Dermis lymphatic vessel endothelial cell (primary cell): ENCODE measurements around the gene ASB6. TPM values are rescaled to one million over a fixed set of nuclear protein-coding genes. Genes with fewer than 3 reads are reported as not detected.

Experiments used
- total RNA-seq: library from RNA; depleted of rRNA; stranded (reverse); fragments of >200 nt; gene quantifications from 2 replicates; pipeline ENCODE4 v1.2.1, GENCODE V29; 2014

ASB6 gene, protein sequence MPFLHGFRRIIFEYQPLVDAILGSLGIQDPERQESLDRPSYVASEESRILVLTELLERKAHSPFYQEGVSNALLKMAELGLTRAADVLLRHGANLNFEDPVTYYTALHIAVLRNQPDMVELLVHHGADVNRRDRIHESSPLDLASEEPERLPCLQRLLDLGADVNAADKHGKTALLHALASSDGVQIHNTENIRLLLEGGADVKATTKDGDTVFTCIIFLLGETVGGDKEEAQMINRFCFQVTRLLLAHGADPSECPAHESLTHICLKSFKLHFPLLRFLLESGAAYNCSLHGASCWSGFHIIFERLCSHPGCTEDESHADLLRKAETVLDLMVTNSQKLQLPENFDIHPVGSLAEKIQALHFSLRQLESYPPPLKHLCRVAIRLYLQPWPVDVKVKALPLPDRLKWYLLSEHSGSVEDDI
- 9.5 and 10.2 TPM in 2 replicates for total RNA-seq

DNA sequence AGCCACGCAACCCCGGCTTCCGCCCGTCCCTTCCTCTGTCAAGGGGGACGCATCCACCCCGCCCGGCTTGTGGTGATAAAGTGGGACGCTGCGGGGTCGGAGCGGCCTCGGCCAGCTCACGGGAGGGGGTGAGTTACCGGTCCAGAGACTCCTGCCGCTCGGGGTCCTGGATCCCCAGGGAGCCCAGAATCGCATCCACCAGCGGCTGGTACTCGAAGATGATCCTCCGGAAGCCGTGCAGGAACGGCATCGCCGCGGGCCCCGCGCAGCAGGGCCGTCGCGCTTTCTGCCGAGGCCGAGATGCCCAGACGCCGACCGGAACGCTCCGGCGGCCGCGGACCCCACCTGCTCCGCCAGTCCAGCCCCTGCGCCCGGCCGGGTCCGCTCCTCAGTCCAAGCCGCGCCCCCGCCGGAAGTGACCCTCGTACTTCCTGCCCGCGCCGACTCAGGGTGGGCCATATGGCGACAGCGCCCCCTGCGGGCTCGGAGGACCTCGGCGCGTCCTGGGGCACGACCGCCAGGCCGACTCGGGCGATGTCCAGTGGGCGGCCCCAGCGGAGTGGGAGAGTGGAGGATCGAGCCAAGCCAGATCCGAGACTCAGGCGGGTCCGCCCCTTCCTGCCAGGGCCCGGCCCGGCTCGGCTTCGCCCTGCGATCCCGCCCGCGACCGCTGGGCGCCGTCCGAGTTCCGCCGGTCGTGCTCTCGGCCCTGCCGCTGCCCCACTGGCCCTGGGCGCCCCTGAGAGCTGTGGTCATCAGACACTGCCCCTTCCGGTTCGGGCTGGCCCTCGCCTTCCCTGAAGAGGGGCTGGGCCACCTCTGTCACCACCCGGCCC is at the start of gene ASB6:
TSS of gene ASB6 (minus strand) at position 402 of the 836 bp plus-strand sequence. CDS start at position 250, 152 bp downstream.

GRCh38 chr9:129665389-129665775 is 23.4 kb upstream of the ASB6 start, which contains the start of gene PRRX2:
PRRX2 (plus strand) TSS chr9:129665647; CDS start chr9:129665868, 221 bp downstream.

DNA sequence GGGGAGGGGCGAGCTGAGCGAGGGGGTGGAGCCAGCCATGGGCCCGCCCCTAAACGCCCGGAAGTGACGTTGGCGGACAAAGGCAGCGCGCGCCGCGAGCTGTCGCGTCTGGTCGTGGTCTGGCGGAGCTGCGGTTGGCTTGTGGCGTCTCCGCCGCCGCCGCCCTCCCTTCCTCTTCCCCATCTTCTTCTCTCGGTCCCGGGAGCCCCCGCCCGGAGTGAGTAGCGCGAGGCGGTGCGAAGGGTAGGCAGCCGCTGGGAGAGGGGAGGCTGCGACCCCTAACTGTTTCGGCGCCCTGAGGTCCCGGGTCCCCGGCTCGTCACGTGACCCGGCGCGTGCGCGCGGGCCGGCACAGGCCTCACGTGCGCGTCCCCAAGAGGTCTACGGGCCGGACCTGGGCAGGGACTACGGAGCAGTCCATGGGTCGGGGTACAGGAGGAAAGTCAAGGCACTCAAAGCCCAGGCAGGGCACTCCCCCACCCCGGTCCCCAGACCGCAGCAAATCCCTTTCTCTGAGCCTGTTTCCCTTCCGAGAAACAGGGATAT is 15.8 kb downstream of the ASB6 start, which contains the start of gene NTMT1:
TSS of gene NTMT1 (plus strand) at position 85 of the 546 bp plus-strand sequence. CDS start 6,541 bp downstream, outside the sequence.

GRCh38 chr9:129620669-129621295 is 21.2 kb downstream of the ASB6 start, which contains the start of gene C9orf50:
C9orf50 (minus strand) TSS chr9:129621101; CDS start chr9:129620574, 527 bp downstream.

Other genes starting within 250 kb of the ASB6 start
- gene C9orf50, start 21.1 kb downstream of the ASB6 start, total RNA-seq, result not detected in 2 replicates
- gene NTMT1, start 16.0 kb downstream of the ASB6 start, total RNA-seq, result 19.8 and 20.4 TPM in 2 replicates
- gene PRRX2, start 23.5 kb upstream of the ASB6 start, total RNA-seq, result 0.17 and 0.33 TPM in 2 replicates
- 0.09 and 0.65 TPM in 2 replicates for gene PTGES, start 110.9 kb upstream of the ASB6 start, total RNA-seq
- gene TOR1B, start 161.0 kb upstream of the ASB6 start, total RNA-seq, result 22.3 and 25.5 TPM in 2 replicates
- gene TOR1A, start 182.0 kb upstream of the ASB6 start, total RNA-seq, result 23.1 and 25.4 TPM in 2 replicates
- 31.4 and 32.0 TPM in 2 replicates for gene C9orf78, start 193.1 kb upstream of the ASB6 start, total RNA-seq
- gene USP20, start 193.3 kb upstream of the ASB6 start, total RNA-seq, result 5.5 TPM in 2 replicates